ENCODE results near the gene MON1B. TPM values are rescaled to one million over a fixed set of nuclear protein-coding genes. Genes with fewer than 3 reads are reported as not detected.

Gene MON1B
- total and polyA plus RNA-seq, 2 of the 8 experiments (the other 6 are each of a cell fraction or from before 2014, with no cell fraction given) = 20.0 to 45.9 TPM

DNA sequence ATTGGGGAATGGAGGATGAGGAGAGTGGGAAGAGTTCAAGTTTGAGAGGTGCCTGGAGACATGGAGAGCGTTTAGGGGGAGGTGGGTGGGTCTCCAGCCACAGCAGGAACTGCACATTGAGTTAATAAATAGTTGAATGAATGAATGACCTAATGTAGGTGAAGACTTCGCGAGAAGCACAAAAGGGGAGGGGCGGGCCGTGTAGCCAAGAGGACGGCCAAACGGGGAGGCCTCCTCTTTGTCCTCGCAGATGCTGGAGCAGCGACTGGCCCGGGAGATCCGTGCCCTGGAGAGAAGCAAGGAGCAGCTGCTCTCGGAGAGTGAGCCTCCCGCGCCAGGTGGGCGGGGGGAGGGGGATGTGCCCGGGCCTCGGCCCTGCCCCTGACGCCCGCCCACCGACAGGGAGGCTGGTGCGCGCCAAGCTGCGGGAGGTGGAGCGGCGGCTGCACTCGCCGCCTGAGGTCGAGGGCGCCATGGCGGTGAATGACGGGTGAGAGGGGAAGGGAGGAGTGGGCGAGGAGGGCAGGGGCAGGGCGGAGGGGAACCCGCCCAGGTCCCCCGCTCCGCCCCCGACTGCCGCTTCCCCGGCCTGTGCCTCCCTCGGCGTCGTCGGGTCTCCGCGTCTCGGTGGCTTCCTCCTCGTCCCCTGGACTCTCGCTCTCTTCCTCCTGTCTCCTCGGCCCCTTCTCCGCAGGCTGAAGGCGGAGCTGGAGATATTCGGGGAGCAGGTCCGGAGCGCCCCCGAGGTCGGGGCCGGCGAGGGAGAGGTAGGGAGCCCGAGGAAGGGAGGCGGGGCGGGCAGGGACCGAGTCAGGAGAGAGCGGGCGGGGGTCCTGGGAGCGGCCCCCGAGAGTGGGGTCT is 21.1 kb downstream of the MON1B start:
- peak overlapping the region; percentile 88 for H4K8ac ChIP-seq (ENCODE audit: extremely low read depth, insufficient read depth, low read length)
- peak overlapping the region; percentile 94 for H2AK5ac ChIP-seq (ENCODE audit: low read depth, low read length)
- H2BK5ac ChIP-seq (ENCODE audit: low read depth, low read length) = peak overlapping the region; percentile 75; the same call in 1 of the 2 replicates
- H3K23me2 ChIP-seq (ENCODE audit: low read depth, low read length) = peaks cover 5% of the 10 kb centered on the region; the same call in 1 of the 2 replicates
- H2BK120ac ChIP-seq (replicated peaks; ENCODE audit: low read depth, low read length) = no peak overlapping the region
- peak overlapping the region; percentile 53 to 84 (median 74) for H3K4me3 ChIP-seq (ENCODE audit: extremely low read depth in 1 of 4, insufficient read depth in 2 of 4, low read depth in 3 of 4, low read length in 4 of 4)
- no peak overlapping the region for H2BK20ac ChIP-seq (ENCODE audit: low read length)
- peak overlapping the region; percentile 93 for H4K5ac ChIP-seq (ENCODE audit: insufficient read length, low read depth, low read length)
- H3K79me1 ChIP-seq (ENCODE audit: low read depth, low read length) = no peaks in the 10 kb centered on the region; the same call in 1 of the 2 replicates
- H3K18ac ChIP-seq (ENCODE audit: extremely low read depth, low read length) = peak overlapping the region; percentile 99
- DNase-seq (ENCODE audit: low read depth in 1 of 2, low spot score in 2 of 2) = peak; percentile 80 to 89
- H3K79me2 ChIP-seq (ENCODE audit: control insufficient read depth in 1 of 2, insufficient read depth in 2 of 2, low read length in 2 of 2) = no peaks in the 10 kb centered on the region
- H3K9me3 ChIP-seq (ENCODE audit: insufficient read depth in 2 of 2, low read depth in 1 of 2, low read length in 1 of 2) = no peaks in the 10 kb centered on the region
- peak overlapping the region; percentile 69 for H4K91ac ChIP-seq (replicated peaks; ENCODE audit: insufficient read length, low read length)
- H3K4ac ChIP-seq (replicated peaks; ENCODE audit: insufficient read length, low read depth, low read length) = peak overlapping the region; percentile 80
- POLR2A ChIA-PET (ENCODE audit: partially characterized antibody) = interaction anchor here (0.8 to 2.4 kb wide), 9 partner anchors 9 to 350 kb away, joined by 3 to 15 read pairs (median 3); partner anchors contain the start of gene MON1B
- no peak overlapping the region for H2AFZ ChIP-seq (ENCODE audit: low read length)
- no peaks in the 10 kb centered on the region; a peak in 1 of 7 replicates for H3K27me3 ChIP-seq (replicated peaks in 1 of 4; ENCODE audit: control insufficient read depth in 3 of 4, extremely low read depth in 1 of 4, insufficient read depth in 3 of 4, low read length in 3 of 4)
- H3K14ac ChIP-seq (ENCODE audit: insufficient read length) = peak overlapping the region; percentile 69
- peak overlapping the region; percentile 72 for H3K56ac ChIP-seq (replicated peaks; ENCODE audit: insufficient read length, low read depth, low read length)
- no peak overlapping the region for H2BK15ac ChIP-seq (ENCODE audit: low read length)
- H3K9ac ChIP-seq (replicated peaks in 1 of 4; ENCODE audit: extremely low read depth in 1 of 4, low read depth in 3 of 4, low read length in 3 of 4) = peak overlapping the region; percentile 36 to 74 (median 56)
- peaks cover under 1 to 16% (median 11%) of the 10 kb centered on the region in 4 experiments for H3K4me1 ChIP-seq (replicated peaks in 1 of 4; ENCODE audit: control insufficient read depth in 3 of 4, insufficient read depth in 4 of 4, low read length in 3 of 4)
- 2% methylated on average over 28 of the region's 66 CpGs; no CpG with 5 or more reads in 1 of the 2 experiments for WGBS, 2 experiments (ENCODE audit: extremely low coverage in 1 of 2, insufficient coverage in 1 of 2, insufficient read length in 1 of 2, insufficient replicate concordance in 2 of 2, low coverage in 1 of 2, low lambda C conversion rate in 2 of 2, missing lambda C conversion rate in 1 of 2)
- no peak overlapping the region for H3K23ac ChIP-seq (ENCODE audit: insufficient read length)
- H4K20me1 ChIP-seq (replicated peaks in 1 of 2; ENCODE audit: control insufficient read depth in 1 of 2, insufficient read depth in 2 of 2, low read length in 2 of 2) = no peaks in the 10 kb centered on the region
- peak overlapping the region; percentile 71; the same call in 1 of the 2 replicates for H3K27ac ChIP-seq (ENCODE audit: low read depth, low read length)
- no peak for FAIRE-seq
- H2BK12ac ChIP-seq (ENCODE audit: low read depth, low read length) = peak overlapping the region; percentile 82; the same call in 1 of the 2 replicates
- H3K4me2 ChIP-seq (ENCODE audit: insufficient read depth in 1 of 2, low read depth in 2 of 2, low read length in 2 of 2) = peak overlapping the region; percentile 75 to 87
- CTCF ChIA-PET (ENCODE audit: partially characterized antibody) = interaction anchor here (0.8 to 1.4 kb wide), 5 partner anchors 11 to 42 kb away, joined by 3 to 7 read pairs (median 3); partner anchors contain the start of gene SYCE1L
- no peaks in the 10 kb centered on the region for H3K36me3 ChIP-seq (ENCODE audit: control insufficient read depth in 2 of 4, insufficient read depth in 4 of 4, low read length in 3 of 4)
- no peak for TF ChIP-seq RFX5 (IDR thresholded peaks at IDR 0.05; ENCODE audit: borderline replicate concordance, low read depth, low read length)
- 0 out of 4 replicates have a peak, but pooled peaks of 1 of the 2 experiments have one; percentile 42 for TF ChIP-seq HDAC2 (IDR thresholded peaks at IDR 0.05; ENCODE audit: borderline replicate concordance in 1 of 2, low read depth in 2 of 2, low read length in 2 of 2)
- TF ChIP-seq TCF12 (IDR thresholded peaks at IDR 0.05; ENCODE audit: low read depth, low read length) = peak; percentile 83; the same call in 1 of the 2 replicates
- peak; percentile 80 for TF ChIP-seq MAX (IDR thresholded peaks at IDR 0.05)
- TF ChIP-seq POU5F1 (IDR thresholded peaks at IDR 0.05; ENCODE audit: low read depth, low read length) = no peak
- TF ChIP-seq EZH2 (IDR thresholded peaks at IDR 0.05; ENCODE audit: low read depth, low read length, severe bottlenecking) = peak; percentile 19
- TF ChIP-seq TEAD4 (IDR thresholded peaks at IDR 0.05; ENCODE audit: low read depth, low read length) = no peak
- no peak for TF ChIP-seq BACH1 (IDR thresholded peaks at IDR 0.05; ENCODE audit: low read length)
- peak in 1 of 2 experiments; percentile 88 for TF ChIP-seq POLR2A (IDR thresholded peaks at IDR 0.05; ENCODE audit: control extremely low read depth in 1 of 2, low read depth in 2 of 2, low read length in 2 of 2)
- TF ChIP-seq KDM4A (IDR thresholded peaks at IDR 0.05; ENCODE audit: low read depth, low read length, severe bottlenecking) = peak; percentile 77
